Astrocyte of the cerebellum (primary cell): ENCODE results near the gene TCP11.

Source experiments
- DNase-seq: peaks from one replicate; pipeline ENCODE4 v3.0.0-alpha.2; 2011; ENCODE audit warnings: low read depth
- H3K4me3 ChIP-seq: 2 replicates; pipeline ENCODE4 v1.5.1; 2011; ENCODE audit warnings: mild to moderate bottlenecking, low read depth, low read length, moderate library complexity
- CTCF ChIP-seq: IDR thresholded peaks from 2 replicates; pipeline ENCODE4 v1.5.1; 2012; ENCODE audit warnings: low read length, low read depth, moderate library complexity, mild to moderate bottlenecking; ENCODE audit errors: missing control alignments
- in situ Hi-C: cut with HindIII; loops from 2 replicates; pipeline ENCODE4 v1.10.0; 2017; ENCODE audit warnings: low sequenced_read_pairs

TCP11 gene

GRCh38 chr6:35161776-35162607 is 20.9 kb upstream of the TCP11 start:
- H3K4me3 ChIP-seq: no peak overlapping the region
- no peak for DNase-seq
- TF ChIP-seq CTCF: no peak
- in situ Hi-C loops: no loop called here

GRCh38 chr6:35161266-35161665 is 20.1 kb upstream of the TCP11 start:
- in situ Hi-C loops: no loop called here
- no peak for DNase-seq
- H3K4me3 ChIP-seq: no peak overlapping the region
- TF ChIP-seq CTCF: no peak

GRCh38 chr6:35160642-35161041 is 19.5 kb upstream of the TCP11 start:
- no peak for TF ChIP-seq CTCF
- in situ Hi-C loops: no loop called here

GRCh38 chr6:35158520-35158919 is 17.4 kb upstream of the TCP11 start:
- in situ Hi-C loops: no loop called here
- no peak overlapping the region for H3K4me3 ChIP-seq
- DNase-seq: no peak
- TF ChIP-seq CTCF: no peak

More at GRCh38 chr6:35160642-35161041, 19.5 kb upstream of the TCP11 start:
- no peak overlapping the region for H3K4me3 ChIP-seq
- DNase-seq: no peak

GRCh38 chr6:35154947-35155346 is 13.8 kb upstream of the TCP11 start:
- no peak overlapping the region for H3K4me3 ChIP-seq
- DNase-seq: no peak
- TF ChIP-seq CTCF: no peak
- in situ Hi-C loops: no loop called here

GRCh38 chr6:35154262-35154661 is 13.1 kb upstream of the TCP11 start:
- no peak for TF ChIP-seq CTCF
- in situ Hi-C loops: no loop called here
- no peak overlapping the region for H3K4me3 ChIP-seq
- DNase-seq: no peak
